IMR-90 (cell line): ENCODE data around the gene LAMC2. TPM values are rescaled to one million over a fixed set of nuclear protein-coding genes. Genes with fewer than 3 reads are reported as not detected.
A peak's percentile ranks its signal among the peaks of the same experiment; 100 is the strongest.

ENCODE experiments used
- ATAC-seq: fragments of 200-7000 bp; cut with Tn5 transposase; 2 replicates; pipeline ENCODE4 v1.9.1; 2020; ENCODE audit warnings: low read depth, mild to moderate bottlenecking, moderate library complexity
- BruUV-seq: library from RNA; stranded (reverse); fragments of 400-500 nt; replicated peaks from 2 replicates; lab custom pipeline; 2021; lab: Mats Ljungman, UMichigan
- CTCF ChIA-PET: fragments of 300-600 bp; formaldehyde crosslinking; extraction: SDS; loops from one replicate; lab custom pipeline; 2021; ENCODE audit warnings: antibody characterized with exemption; lab: Yijun Ruan, JAX
- POLR2A ChIA-PET: fragments of 300-600 bp; sonication (Branson Sonifier 250); formaldehyde crosslinking; loops from one replicate; lab custom pipeline; 2022; ENCODE audit warnings: antibody characterized with exemption; ENCODE audit not compliant: unreplicated experiment; lab: Charles Lee
- DNase-seq: peaks from one replicate; pipeline ENCODE4 v3.0.0; 2013
- H2AFZ ChIP-seq: replicated peaks from 2 replicates; pipeline ENCODE3; 2013; ENCODE audit warnings: low read length, mild to moderate bottlenecking; ENCODE audit not compliant: poor library complexity
- H2AK5ac ChIP-seq: 2 replicates; pipeline ENCODE4 v1.6.1; 2013; ENCODE audit warnings: low read depth, low read length, inconsistent platforms
- H2AK9ac ChIP-seq: replicated peaks from 2 replicates; pipeline ENCODE3; 2013; ENCODE audit warnings: mild to moderate bottlenecking, low read depth, low read length, moderate library complexity; ENCODE audit not compliant: poor library complexity
- H2BK120ac ChIP-seq: 2 replicates; pipeline ENCODE4 v1.6.1; 2013; ENCODE audit warnings: low read depth, low read length, inconsistent platforms
- H2BK15ac ChIP-seq: 3 replicates; pipeline ENCODE4 v1.6.1; 2013; ENCODE audit warnings: low read depth, low read length, inconsistent platforms
- H2BK20ac ChIP-seq: 2 replicates; pipeline ENCODE4 v1.6.1; 2013; ENCODE audit warnings: low read depth, mild to moderate bottlenecking, inconsistent platforms, low read length, moderate library complexity
- H2BK5ac ChIP-seq: 2 replicates; pipeline ENCODE4 v1.6.1; 2013; ENCODE audit warnings: mild to moderate bottlenecking, low read depth, low read length, inconsistent platforms; ENCODE audit not compliant: poor library complexity, severe bottlenecking
- H3K14ac ChIP-seq: replicated peaks from 2 replicates; pipeline ENCODE4 v1.6.1; 2013; ENCODE audit warnings: low read depth, low read length, inconsistent platforms
- H3K18ac ChIP-seq: 2 replicates; pipeline ENCODE4 v1.6.1; 2013; ENCODE audit warnings: low read depth, low read length, control low read depth
- H3K23ac ChIP-seq: 2 replicates; pipeline ENCODE4 v1.6.1; 2013; ENCODE audit warnings: low read depth, low read length, inconsistent platforms
- H3K27ac ChIP-seq: 2 replicates; pipeline ENCODE4 v1.5.1; 2013; ENCODE audit warnings: mild to moderate bottlenecking, control low read depth, low read length; ENCODE audit not compliant: insufficient read depth
- H3K27me3 ChIP-seq: 2 replicates; pipeline ENCODE4 v1.6.1; 2013; ENCODE audit warnings: low read length; ENCODE audit not compliant: control insufficient read depth, insufficient read depth
- H3K36me3 ChIP-seq: 2 replicates; pipeline ENCODE4 v1.6.1; 2013; ENCODE audit warnings: low read length, mixed read lengths; ENCODE audit not compliant: control insufficient read depth, insufficient read depth
- H3K4ac ChIP-seq: 2 replicates; pipeline ENCODE4 v1.6.1; 2013; ENCODE audit warnings: low read depth, low read length, inconsistent platforms
- H3K4me1 ChIP-seq: 2 replicates; pipeline ENCODE4 v1.6.1; 2013; ENCODE audit warnings: low read length, mixed read lengths; ENCODE audit not compliant: control insufficient read depth, insufficient read depth
- H3K4me2 ChIP-seq: 2 replicates; pipeline ENCODE4 v1.6.1; 2013; ENCODE audit warnings: low read depth, mild to moderate bottlenecking, control low read depth, low read length, moderate library complexity
- H3K4me3 ChIP-seq: 2 replicates; pipeline ENCODE4 v1.5.1; 2013; ENCODE audit warnings: low read depth, mild to moderate bottlenecking, control low read depth, low read length, moderate library complexity; ENCODE audit not compliant: insufficient read depth
- H3K56ac ChIP-seq: 2 replicates; pipeline ENCODE4 v1.6.1; 2013; ENCODE audit warnings: low read length, inconsistent platforms; ENCODE audit not compliant: insufficient read depth; ENCODE audit errors: extremely low read depth
- H3K79me1 ChIP-seq, 2 experiments: 2 replicates each; pipeline ENCODE4 v1.6.1; 2013; ENCODE audit warnings: low read length in 2 of 2, inconsistent platforms in 1 of 2, low read depth in 1 of 2
- H3K9ac ChIP-seq: 2 replicates; pipeline ENCODE4 v1.6.1; 2013; ENCODE audit warnings: low read depth, low read length, control low read depth
- H3K9me1 ChIP-seq: 2 replicates; pipeline ENCODE4 v1.6.1; 2013; ENCODE audit warnings: low read length, inconsistent platforms; ENCODE audit not compliant: insufficient read depth
- H3K9me3 ChIP-seq: 2 replicates; pipeline ENCODE4 v1.6.1; 2013; ENCODE audit warnings: low read length; ENCODE audit not compliant: control insufficient read depth, insufficient read depth
- H4K20me1 ChIP-seq: 2 replicates; pipeline ENCODE4 v1.6.1; 2013; ENCODE audit warnings: low read length, inconsistent platforms; ENCODE audit not compliant: insufficient read depth
- H4K5ac ChIP-seq: 2 replicates; pipeline ENCODE4 v1.6.1; 2013; ENCODE audit warnings: mild to moderate bottlenecking, low read depth, low read length, control low read depth
- H4K8ac ChIP-seq, 2 experiments: 2 replicates each; pipeline ENCODE4 v1.6.1; 2013; ENCODE audit warnings: low read depth in 2 of 2, low read length in 2 of 2, control low read depth in 1 of 2, inconsistent platforms in 1 of 2
- H4K91ac ChIP-seq: 2 replicates; pipeline ENCODE4 v1.6.1; 2013; ENCODE audit warnings: low read depth, low read length, inconsistent platforms; ENCODE audit not compliant: insufficient read depth
- POLR2A ChIP-seq: IDR thresholded peaks from 2 replicates; pipeline ENCODE4 v1.6.1; 2012; ENCODE audit warnings: mild to moderate bottlenecking, low read depth, low read length
- RAD21 ChIP-seq: IDR thresholded peaks from 2 replicates; pipeline ENCODE4 v1.6.1; 2012; ENCODE audit warnings: low read length, improper control_type of control experiment
- RCOR1 ChIP-seq: IDR thresholded peaks from 2 replicates; pipeline ENCODE4 v1.6.1; 2012; ENCODE audit warnings: mild to moderate bottlenecking, low read length, improper control_type of control experiment; ENCODE audit not compliant: insufficient replicate concordance
- RFX5 ChIP-seq: IDR thresholded peaks from 2 replicates; pipeline ENCODE4 v1.8.0; 2012; ENCODE audit warnings: low read depth, mild to moderate bottlenecking, low read length, moderate library complexity
- SMC3 ChIP-seq: fragments of 150-350 bp; IDR thresholded peaks from 2 replicates; pipeline ENCODE4 v1.6.1; 2016; ENCODE audit warnings: low read depth, mild to moderate bottlenecking, antibody characterized with exemption, low read length, moderate library complexity
- WGBS, 2 experiments: methylation state at CpG; one replicate each; pipeline versions ENCODE4 v1.1.5 to v1.1.7; 2013; ENCODE audit warnings: missing lambda C conversion rate in 2 of 2; ENCODE audit not compliant: insufficient read length in 1 of 2; ENCODE audit errors: extremely low coverage in 2 of 2; 5-methylcytosine and 5-hydroxymethylcytosine counted together
- dilution Hi-C: fragments of 300-500 bp; cut with HindIII; formaldehyde crosslinking; loops from one replicate; pipeline ENCODE4 v1.14.3; 2018; ENCODE audit warnings: low sequenced_read_pairs; ENCODE audit not compliant: unreplicated experiment
- in situ Hi-C: fragments of 300-500 bp; cut with MboI; formaldehyde crosslinking; loops from 3 replicates; pipeline ENCODE4 v1.14.3; 2019; ENCODE audit warnings: low sequenced_read_pairs, inconsistent platforms, mixed read lengths
- intact Hi-C: fragments of 100-400 bp; cut with micrococcal nuclease; formaldehyde crosslinking; loops from 2 replicates; pipeline ENCODE4 v1.10.0; 2022
- polyA plus RNA-seq, 3 experiments: library from polyadenylated mRNA; depleted of rRNA; stranded (reverse); fragments of >200 nt; gene quantifications; 2 replicates each; pipeline ENCODE4 v1.2.3, GENCODE V29; 2012; ENCODE audit warnings: low replicate concordance in 1 of 3
- total RNA-seq: library from RNA; depleted of rRNA; stranded (reverse); fragments of >200 nt; gene quantifications from 2 replicates; pipeline ENCODE4 v1.2.3, GENCODE V29; 2012
- TF ChIP-seq, protein P1 (sequence below): fragments of 150-350 bp; IDR thresholded peaks from 2 replicates; pipeline ENCODE4 v1.6.1; 2017; ENCODE audit warnings: mild to moderate bottlenecking, antibody characterized with exemption, low read length, low read depth
- TF ChIP-seq, protein P2 (sequence below): conservative IDR thresholded peaks from 2 replicates; pipeline ENCODE4 v1.5.1; 2012; ENCODE audit warnings: mild to moderate bottlenecking, low read depth, low read length, improper control_type of control experiment

Gene LAMC2
- total and polyA plus RNA-seq, 2 of the 4 experiments (the other 2 are of a cell fraction): 2.3 to 2.8 TPM

DNA sequence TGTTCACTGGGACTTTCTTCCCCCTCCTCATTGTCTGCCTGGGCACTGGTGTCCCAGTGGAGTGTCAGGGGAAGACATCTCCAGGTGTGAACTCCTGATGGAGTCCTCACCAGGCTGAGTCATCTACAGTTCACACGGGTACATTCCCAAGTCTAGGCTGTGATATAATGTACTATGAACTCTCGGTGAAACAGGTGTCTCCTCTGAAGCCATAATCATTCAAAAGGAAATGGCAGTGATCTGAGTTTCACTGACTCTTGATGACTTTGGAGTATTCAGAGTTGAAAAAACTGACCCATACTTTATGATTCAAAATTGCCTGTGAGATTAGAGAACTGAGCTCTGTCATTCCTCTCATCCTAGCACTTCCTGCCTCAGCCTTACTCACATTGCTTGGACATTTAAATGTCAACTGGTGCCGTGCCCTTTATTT is 9.1 kb downstream of the LAMC2 start:
- H2AK9ac ChIP-seq: no peak overlapping the region
- H3K23ac ChIP-seq: 0 out of 2 replicates have a peak overlapping the region, but pooled peaks have one; percentile 2
- ChIA-PET CTCF (interaction anchor here (0.5 to 1.1 kb wide), 3 partner anchors 30 to 232 kb away, joined by 3 to 4 read pairs (median 3); no protein-coding TSS in a partner anchor), POLR2A (no interaction called here)
- dilution Hi-C loops: no loop called here
- no peak overlapping the region for H4K91ac ChIP-seq
- H3K14ac ChIP-seq: peak overlapping the region; percentile 10; the same call in 1 of the 2 replicates
- peak overlapping the region; percentile 39; the same call in 1 of the 2 replicates for H4K5ac ChIP-seq
- peak overlapping the region; percentile 61 for H2AK5ac ChIP-seq
- no peaks in the 10 kb centered on the region for H3K27me3 ChIP-seq
- H3K9me3 ChIP-seq: no peaks in the 10 kb centered on the region
- peak overlapping the region; percentile 35 for H3K4ac ChIP-seq
- H4K20me1 ChIP-seq: no peaks in the 10 kb centered on the region
- H3K18ac ChIP-seq: peak overlapping the region; percentile 2; the same call in 1 of the 2 replicates
- no peak overlapping the region for H3K9ac ChIP-seq
- peak; percentile 45; the same call in 1 of the 2 replicates for ATAC-seq
- H3K36me3 ChIP-seq: no peaks in the 10 kb centered on the region
- intact Hi-C loops: no loop called here
- BruUV-seq: no TSS peak
- H4K8ac ChIP-seq: peak overlapping the region in 1 of 2 experiments; percentile 7; a peak in 1 of 4 replicates
- H2AFZ ChIP-seq: no peak overlapping the region
- H3K4me2 ChIP-seq: no peak overlapping the region
- no CpG with 5 or more reads among the region's 3 CpGs for WGBS, 2 experiments
- TF ChIP-seq RCOR1: no peak
- TF ChIP-seq POLR2A: no peak
- no peak for TF ChIP-seq RFX5
- TF ChIP-seq RAD21: no peak
- no peak for TF ChIP-seq SMC3
- TF ChIP-seq, protein P1, sequence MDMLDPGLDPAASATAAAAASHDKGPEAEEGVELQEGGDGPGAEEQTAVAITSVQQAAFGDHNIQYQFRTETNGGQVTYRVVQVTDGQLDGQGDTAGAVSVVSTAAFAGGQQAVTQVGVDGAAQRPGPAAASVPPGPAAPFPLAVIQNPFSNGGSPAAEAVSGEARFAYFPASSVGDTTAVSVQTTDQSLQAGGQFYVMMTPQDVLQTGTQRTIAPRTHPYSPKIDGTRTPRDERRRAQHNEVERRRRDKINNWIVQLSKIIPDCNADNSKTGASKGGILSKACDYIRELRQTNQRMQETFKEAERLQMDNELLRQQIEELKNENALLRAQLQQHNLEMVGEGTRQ: no peak
- TF ChIP-seq, protein P2, sequence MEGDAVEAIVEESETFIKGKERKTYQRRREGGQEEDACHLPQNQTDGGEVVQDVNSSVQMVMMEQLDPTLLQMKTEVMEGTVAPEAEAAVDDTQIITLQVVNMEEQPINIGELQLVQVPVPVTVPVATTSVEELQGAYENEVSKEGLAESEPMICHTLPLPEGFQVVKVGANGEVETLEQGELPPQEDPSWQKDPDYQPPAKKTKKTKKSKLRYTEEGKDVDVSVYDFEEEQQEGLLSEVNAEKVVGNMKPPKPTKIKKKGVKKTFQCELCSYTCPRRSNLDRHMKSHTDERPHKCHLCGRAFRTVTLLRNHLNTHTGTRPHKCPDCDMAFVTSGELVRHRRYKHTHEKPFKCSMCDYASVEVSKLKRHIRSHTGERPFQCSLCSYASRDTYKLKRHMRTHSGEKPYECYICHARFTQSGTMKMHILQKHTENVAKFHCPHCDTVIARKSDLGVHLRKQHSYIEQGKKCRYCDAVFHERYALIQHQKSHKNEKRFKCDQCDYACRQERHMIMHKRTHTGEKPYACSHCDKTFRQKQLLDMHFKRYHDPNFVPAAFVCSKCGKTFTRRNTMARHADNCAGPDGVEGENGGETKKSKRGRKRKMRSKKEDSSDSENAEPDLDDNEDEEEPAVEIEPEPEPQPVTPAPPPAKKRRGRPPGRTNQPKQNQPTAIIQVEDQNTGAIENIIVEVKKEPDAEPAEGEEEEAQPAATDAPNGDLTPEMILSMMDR: no peak
- peak overlapping the region; percentile 27; the same call in 1 of the 2 replicates for H2BK20ac ChIP-seq
- H3K79me1 ChIP-seq: no peaks in the 10 kb centered on the region
- H2BK5ac ChIP-seq: no peak overlapping the region
- no peak overlapping the region for H3K27ac ChIP-seq
- peak; percentile 60 for DNase-seq
- H3K56ac ChIP-seq: no peak overlapping the region; the same call in 1 of the 2 replicates
- H3K4me1 ChIP-seq: peaks cover 9% of the 10 kb centered on the region
- in situ Hi-C loops: no loop called here
- H2BK15ac ChIP-seq: peak overlapping the region; percentile 45; the same call in 1 of the 3 replicates
- H2BK120ac ChIP-seq: no peak overlapping the region
- H3K4me3 ChIP-seq: no peak overlapping the region
- H3K9me1 ChIP-seq: peaks cover 7% of the 10 kb centered on the region
